HG03175 (cell line): Measurements from ENCODE around the gene KDM1A.

Source experiments
- ATAC-seq: cut with Tn5 transposase; IDR thresholded peaks from one replicate; pipeline ENCODE4 v1.9.1; 2021; ENCODE audit warnings: mild to moderate bottlenecking, moderate library complexity; ENCODE audit not compliant: unreplicated experiment

Gene KDM1A

DNA sequence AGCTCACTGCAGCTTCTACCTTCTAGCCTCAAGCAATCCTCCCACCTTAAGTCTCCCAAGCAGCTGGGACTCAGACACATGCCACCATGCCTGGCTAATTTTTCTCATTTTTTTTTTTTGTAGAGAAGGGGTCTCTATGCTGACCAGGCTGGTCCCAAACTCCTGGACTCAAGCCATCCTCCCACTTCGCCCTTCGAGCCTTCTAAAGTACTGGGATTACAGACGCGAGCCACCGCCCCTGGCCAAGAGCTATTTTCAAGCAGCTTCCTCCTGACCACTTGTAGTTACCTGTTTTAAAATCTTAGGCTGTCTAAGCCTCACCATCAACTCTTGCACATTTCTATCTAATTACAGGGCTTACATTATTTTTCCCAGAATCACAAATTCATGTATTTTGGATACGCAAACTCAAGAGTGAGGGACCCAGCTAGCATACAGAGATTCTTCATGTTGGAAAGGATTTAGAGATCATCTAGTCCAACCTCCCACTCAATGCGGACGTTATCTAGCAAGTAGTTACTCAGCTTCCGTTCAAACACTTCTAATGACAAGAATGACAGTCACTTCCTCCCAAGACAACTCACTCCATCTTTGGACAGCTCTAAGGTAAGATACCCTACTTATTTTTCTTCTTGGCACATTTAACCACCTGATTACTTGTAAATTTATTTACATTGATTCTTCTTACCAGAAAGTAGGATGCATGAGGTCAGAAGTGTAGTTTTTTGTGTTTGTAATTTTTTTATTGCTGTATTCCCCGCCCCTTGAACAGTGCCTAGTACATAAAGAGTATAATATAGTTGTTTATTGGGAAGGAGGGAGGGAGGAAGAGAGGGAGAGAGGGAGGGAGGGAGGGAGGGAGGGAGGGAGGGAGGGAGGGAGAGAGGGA lies 84.0 kb downstream of the KDM1A start:
- ATAC-seq = no peak

DNA sequence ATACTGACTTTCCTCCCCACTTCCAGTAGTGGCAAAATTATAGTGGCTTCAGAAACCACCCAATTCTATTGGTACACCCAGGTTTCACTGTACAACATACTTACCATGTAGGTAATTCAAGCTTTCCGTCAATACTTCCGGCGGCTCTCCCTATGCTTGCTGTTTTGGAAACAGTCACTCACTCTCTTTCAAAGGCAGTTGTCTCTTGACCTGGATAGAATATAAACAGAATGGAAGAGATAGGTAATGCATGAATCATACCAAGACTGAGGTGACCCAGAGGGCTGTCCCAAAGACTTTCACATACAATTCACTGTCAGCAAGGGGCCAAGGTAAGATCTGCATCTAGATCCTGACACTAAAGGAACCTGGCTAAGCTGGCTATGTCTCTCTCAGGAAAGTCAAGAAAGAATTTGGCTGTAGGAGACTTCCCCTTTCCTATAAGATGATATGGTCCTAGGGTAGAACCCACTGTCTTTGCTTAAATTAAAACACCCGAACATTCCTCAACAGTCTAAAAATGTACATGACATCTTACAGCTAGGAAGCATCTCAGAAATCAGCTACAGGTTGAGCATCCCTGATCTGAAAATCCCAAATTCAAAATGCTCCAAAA lies 89.8 kb downstream of the KDM1A start:
- ATAC-seq = no peak

DNA sequence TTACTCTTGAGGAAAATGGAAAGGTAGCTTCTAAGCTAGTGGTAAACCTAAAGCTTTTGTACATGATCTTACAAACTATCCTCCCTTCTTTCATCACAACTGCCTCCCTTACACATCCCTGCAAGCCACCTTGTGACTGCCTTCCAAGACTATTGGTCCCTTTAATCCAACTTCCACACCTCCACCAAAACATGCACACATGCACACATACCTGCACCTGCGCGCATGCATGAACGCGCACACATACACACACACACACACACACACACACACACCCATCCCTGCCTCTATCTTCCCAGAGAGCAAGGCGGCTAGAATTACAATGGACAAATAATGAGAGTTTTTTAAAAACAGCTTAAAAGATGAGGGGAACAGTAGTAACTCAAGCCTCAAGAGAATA lies 91.1 kb downstream of the KDM1A start:
- ATAC-seq = no peak

DNA sequence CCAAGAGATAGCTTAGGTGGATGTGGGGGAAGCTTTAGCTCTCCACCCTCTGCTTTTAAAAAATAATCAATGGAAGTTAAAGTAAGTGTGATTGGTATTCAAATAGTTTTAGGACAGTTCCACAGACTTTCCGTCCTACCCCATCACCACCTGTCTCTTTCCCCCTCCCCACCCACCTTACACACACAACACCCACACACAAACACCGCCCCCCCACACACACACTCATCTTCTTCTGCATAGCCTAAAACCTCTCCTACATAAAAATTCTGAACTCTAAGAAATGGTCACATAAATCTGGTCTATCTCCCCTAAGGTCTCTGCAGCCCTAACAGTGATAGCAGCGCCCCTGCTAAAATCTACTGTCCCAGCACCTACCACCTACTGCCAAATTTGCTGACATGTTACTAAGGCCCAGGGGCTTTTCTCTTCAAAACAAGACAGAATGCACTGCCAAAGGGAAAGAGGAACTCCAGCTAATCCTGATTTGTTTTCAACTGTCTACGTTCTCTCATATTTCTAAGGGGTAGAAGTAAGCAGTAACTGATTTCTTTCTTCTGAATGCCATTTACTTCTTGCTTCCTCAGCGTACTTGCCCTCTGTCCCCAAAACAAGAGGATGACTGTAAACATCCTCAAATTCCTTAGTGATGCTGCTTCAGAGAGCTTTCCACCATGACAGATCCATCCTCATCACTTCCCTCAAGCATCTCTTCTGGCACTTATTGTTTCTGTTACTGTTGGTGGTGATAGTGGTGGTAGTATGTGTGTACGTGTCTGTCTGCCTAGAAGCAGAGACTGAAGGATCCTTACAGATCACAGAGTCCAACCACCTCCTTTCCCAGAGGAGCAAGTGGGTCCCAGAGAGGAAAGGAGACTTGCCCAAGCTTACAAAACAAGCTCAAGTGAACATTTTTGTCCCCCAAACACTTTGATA lies 92.6 kb downstream of the KDM1A start:
- no peak for ATAC-seq

DNA sequence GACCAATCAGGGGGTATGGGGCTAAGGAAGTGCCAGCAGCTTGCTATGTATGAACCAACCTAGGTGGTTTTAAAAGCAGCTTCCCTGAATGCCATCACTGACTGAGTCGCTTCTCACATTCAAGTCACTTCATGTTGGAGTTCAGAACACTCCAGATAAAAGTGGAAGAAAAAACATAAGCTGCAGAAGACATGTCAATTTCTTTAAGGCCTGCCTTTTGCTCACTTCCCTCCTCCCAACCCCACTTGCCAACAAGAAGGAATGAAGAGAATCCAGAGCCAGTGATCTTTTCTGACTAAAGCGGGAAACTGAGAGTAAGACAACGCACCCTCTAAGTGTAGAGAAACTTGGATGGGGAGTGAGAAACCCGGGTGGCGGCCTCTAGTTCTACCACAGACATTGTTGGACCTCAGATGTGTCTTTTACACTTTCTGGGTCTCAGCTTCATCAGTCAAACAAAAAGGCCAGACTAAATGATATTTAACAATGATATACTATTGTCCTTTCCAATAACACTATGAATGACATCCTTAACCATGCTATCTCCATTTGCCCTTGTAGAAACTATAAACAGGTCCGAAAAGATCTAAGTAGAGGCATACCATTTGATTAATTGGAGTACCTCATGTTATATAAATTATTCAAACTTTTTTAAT lies 95.3 kb downstream of the KDM1A start:
- ATAC-seq = no peak

DNA sequence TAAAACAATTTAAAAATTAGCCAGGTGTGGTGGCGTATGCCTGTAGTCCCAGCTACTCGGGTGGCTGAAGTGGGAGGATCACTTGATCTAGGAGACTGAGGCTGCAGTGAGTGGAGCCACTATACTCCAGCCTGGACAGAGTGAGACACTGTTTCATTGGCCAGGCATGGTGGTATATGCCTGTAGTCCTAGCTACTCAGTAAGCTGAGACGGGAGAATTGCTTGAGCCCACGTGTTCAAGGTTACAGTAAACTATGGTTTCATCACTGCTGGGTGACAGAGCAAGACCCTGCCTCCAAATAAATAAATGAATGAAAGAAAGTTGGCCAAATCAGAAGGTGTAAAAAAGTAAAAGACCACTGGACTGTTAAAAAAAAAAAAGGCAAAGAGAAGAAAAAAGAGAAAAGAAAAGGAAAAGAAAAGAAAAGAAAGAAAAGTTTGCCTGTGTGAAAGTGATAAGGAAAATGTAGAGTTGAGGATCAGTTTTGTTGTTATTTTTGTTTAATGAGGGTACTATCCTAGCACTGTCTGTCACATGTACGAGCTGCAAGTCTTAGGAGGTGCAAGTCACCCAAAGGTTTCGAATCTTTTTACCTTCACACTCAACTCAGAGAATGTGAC lies 97.1 kb downstream of the KDM1A start:
- no peak for ATAC-seq

DNA sequence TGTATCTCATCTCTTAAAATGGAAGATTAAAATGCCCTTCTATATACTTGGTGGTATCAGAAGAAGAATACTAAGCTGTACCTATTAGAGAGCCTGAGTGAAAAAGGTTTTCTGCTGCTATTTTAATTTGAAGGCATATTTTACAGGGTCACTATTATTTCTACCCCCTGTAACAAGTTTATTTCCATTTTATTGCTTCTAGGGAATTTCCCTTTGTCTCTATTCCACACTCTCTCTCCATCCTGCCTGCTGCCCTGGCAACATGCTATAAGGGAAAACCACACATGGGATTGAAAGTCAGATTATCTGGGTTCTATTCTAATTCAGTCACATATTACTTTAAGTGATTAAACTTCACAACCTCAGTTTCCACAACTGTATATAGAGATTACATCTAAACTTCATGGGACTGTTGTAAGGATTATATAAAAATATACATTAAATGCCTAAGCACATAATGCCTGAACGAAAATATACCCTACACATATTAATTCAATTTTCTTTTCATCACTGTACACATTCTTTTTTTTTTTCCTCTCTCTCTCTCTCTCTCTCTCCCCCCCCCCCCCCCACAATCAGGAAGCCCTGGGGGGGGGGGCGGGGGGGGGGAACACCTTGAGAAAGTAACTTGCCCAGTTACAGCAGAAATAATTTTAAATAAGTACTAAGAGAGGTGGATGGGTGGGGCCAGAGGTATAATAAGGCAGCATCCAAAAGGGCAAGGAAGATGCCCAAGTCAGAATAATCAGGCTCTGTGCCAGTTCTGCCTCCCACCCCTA lies 97.8 kb downstream of the KDM1A start:
- ATAC-seq = no peak

DNA sequence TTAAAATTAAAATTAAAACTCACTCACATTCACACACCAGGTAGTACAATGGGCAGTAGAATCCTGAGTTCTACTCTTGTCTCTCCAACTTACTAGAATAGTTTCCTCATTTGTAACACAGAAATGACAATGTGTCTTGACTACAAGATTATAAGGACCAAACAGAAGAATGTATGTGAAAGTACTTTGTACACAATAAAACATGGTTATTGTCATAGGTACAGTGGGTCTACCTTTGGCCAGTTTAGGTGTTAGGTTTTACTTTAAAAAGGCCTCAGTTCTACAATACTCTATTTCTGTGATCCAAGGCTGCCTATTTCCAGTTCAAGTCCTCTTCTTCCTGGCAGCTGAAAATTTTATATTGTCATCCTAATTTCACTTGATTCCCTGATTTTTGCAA lies 99.1 kb downstream of the KDM1A start:
- ATAC-seq = no peak

DNA sequence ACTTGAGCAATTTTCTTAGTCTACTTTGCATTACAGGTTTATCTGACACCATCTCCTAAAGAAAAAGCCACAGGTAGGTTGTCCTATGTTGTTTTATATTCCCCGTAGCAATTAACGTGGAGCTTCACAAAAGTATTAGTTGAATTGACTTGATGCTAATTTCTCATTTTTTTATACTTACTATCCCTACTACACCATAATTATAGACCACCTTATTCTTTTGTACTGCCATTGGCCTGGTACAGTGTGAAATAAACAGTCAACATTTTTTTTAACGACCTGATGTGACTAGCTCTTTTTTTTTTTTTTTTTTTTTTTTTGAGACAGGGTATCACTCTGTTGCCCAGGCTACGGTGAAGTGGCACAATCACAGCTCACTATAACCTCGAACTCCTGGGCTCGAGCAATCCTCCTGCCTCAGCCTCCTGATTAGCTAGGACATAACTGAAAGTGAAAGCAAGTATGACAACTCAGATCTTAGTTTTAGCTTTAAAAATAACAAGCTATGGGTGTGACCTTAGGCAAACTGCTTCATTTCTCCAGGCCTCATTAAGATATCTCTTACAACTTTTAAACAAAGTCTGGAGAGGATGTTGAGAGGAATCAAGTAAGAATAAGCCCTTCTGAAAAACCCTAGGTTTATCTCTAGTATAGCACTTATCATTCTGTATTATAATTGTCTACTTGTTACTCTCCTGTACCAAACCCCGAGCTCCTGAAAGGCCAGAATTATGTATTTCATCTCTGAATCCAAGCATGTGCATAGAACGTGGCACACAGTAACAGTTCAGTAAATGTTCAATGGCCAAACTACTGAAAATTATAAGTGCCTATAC lies 99.9 kb downstream of the KDM1A start:
- no peak for ATAC-seq

DNA sequence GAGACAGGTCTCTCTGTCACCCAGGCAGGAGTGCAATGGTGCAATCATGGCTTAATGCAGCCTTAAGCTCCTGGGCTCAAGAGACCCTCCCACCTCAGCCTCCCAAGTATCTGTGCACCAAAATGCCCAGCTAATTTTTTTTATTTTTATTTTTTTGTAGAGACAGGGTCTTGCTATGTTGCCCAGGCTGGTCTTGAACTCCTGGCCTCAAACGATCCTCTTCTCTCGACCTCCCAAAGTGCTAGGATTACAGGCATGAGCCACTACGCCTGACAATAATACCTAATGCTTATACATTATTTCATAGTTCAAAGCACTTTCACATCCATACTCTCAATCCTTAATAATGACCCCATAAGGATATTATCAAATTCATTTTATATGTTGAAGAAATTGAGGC lies 101.1 kb downstream of the KDM1A start:
- ATAC-seq = no peak

DNA sequence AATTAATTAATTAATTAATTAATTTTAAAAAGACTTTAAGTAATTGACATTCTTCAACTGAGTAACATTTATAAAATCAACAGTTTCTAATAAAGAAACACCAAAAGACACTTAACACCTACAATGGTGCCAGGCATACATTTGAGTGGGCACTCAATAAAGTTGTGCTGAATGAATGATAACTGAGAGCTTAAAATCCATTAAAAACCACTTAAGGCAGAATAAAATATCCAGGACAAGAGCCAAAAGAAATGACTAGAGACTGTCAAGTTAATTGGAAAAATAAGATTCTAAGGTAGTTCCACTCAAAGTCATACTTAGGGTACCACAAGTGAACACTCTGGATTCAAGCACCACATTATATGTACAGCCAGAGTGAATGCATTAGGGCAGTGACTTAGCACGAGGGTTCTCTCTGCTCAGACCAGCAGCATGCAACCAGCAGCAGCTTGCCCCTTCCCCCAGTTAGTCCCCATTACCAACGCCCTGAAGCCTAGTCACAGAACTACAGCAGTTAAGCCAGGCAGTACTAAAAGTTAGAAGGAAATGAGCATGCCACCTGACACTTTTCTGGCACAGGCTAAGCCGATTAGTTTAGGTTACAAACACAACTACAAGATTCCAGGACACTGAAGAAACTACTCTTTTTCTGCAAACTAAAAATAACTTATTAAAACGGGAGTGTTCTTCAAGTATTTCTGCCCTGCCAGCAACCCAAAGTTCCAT lies 102.9 kb downstream of the KDM1A start:
- no peak for ATAC-seq

DNA sequence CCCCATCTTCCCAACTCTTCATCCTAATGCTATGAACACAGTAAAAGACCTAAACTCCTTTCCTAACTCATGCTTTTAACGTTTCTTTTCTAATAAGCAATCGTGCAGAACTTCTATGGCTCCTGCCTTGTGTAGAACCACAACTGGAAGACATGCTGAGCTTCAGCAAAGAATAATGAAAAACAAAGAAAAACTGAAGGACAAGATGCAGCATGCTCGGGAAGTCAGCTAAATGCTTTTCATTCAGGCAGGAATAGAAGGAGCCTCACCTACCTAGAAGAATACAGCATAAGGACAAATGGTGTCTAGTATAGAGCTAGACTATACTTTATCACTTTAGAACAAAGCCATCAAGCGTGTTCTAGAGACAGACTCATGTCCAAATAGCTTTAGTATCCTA lies 103.5 kb downstream of the KDM1A start:
- ATAC-seq = no peak

DNA sequence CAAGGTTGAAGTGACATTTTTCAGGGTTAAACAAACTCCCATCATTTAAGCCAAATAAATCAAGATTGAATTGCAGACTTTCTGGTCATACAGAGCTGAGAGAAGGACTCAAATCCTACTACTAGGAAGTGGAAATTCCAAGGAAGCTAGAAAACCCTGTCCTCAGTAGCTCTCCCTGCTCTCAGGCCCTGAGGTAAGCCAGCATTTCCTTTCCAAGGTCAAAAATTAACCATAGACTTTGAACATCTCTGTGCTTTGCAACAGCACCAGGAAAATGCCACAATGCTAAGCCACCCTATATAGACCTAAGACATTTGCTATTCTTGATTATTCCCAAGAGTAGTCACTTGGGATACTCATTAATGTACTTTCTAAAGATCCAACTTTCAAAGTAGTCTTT lies 104.3 kb downstream of the KDM1A start:
- ATAC-seq = no peak

DNA sequence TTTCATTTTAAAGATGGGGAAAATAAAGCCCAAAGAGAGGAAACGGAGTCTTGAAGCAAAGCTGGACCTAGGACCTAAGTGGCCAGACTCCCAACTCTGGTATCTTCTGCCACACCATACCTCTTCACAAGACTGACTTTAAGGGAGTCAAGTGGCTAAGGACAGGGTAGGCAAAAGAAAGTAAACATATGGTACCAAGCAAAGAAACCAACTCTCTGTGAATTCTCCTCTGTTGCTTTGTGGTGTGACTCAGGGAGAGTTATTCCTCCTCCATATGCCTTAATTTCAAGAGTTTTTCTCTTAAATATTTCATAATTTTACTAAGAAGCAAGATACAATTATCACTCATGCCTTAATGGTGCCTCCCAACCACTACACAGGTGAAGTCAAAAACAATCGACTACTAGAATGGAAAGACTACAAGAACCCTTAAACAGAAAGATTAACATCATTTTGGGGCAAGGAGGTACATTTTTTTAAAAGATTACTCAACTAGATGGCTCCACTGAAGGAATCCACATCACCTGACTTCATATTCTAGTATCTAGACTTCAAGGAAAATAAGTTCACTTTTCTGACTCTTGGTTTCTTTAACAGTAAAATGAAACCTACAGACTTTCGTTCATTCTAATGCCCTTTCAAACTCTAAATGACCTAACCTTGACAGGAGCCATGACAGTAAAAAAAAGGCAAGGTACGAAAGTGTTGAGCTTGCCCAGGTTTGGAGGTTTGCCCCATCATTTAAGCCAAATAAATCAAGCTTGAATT lies 105.2 kb downstream of the KDM1A start:
- no peak for ATAC-seq

DNA sequence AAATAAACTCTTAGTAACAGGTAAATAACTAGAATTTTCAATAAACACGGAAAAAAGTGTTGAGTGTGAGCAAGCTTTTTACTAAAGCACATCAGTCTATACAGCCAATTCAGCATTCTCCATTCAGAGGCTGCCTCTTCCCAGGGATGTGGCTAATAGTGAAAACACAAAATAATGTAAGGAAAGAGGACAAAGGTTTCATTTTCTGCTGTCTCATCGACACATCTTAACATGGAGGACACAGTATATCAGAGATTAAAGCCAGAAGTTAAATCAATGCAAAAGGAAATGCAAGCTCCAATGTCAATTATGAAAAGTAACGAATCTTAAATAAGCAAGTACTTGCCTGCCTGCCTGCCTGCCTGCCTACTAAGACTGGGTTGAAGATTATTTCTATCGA lies 106.2 kb downstream of the KDM1A start:
- no peak for ATAC-seq

DNA sequence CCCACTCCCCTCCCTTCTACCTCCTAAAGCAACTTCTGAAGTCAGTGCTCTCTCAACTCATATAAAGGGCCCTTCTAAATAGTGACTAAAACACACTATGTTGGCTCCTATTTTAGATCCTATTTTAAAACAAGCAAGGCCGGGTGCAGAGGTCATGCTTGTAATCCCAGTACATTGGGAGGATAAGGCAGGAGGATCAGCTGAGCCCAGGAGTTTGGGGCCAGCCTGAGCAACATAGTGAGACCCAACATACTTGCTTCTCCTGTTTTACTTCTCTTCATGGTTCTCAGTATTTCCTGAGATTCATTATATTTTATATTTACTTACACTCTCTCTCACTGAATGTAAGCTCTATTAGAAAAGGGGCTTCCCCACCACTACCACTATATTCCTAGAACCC lies 106.9 kb downstream of the KDM1A start:
- ATAC-seq = no peak

DNA sequence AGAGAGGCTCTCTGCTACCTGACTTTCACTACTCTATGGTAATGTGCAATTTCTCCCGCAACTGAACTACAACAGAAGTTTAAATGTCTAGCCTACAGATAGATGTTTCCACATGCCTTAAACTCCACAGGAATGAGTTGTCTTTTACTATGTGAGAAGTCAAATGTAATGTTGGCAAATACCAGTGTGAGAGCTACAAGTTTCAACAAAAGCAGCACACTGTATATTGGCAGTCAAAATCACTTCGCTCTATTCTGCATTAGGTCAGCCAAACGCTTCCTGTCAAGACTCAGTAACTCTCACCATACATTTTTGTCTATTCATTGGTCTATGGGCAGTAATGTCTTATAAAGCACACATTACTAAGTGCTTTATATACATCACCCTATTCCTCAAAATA lies 107.5 kb downstream of the KDM1A start:
- ATAC-seq = no peak
